ENCODE results near the gene CPT1B.
A peak's percentile ranks its signal among the peaks of the same experiment; 100 is the strongest.

The CPT1B gene

GRCh38 chr22:50545522-50546325 is 32.5 kb downstream of the CPT1B start, which contains the start of gene KLHDC7B:
Gene KLHDC7B, plus strand, starts transcription at chr22:50545899. Its CDS starts 345 bp downstream, at chr22:50546244.
- H3K9me3 ChIP-seq (replicated peaks in 1 of 2; ENCODE audit: control insufficient read depth in 2 of 2, insufficient read depth in 1 of 2, low read depth in 1 of 2, low read length in 2 of 2): no peaks in the 10 kb centered on the region
- H2AK5ac ChIP-seq (ENCODE audit: low read depth, low read length): peak within 1 kb of the TSS; percentile 94
- peak within 1 kb of the TSS; percentile 84 for H2BK12ac ChIP-seq (ENCODE audit: low read length)
- no peak within 1 kb of the TSS for H2AFZ ChIP-seq (ENCODE audit: low read length)
- H3K27me3 ChIP-seq (ENCODE audit: control insufficient read depth in 3 of 3, insufficient read depth in 3 of 3, low read depth in 1 of 3, low read length in 3 of 3): peaks cover 0 to 26% (median 13%) of the 10 kb centered on the region in 3 experiments
- no CpG with 5 or more reads among the region's 10 CpGs for WGBS, 2 donors (ENCODE audit: extremely low coverage in 2 of 2, insufficient read length in 2 of 2, insufficient replicate concordance in 1 of 2)
- H3K9ac ChIP-seq (ENCODE audit: low read depth, low read length, poor library complexity): no peak within 1 kb of the TSS
- no peaks in the 10 kb centered on the region for H3K36me3 ChIP-seq (replicated peaks in 1 of 2; ENCODE audit: control insufficient read depth in 2 of 2, insufficient read depth in 2 of 2, low read length in 2 of 2)
- no peak within 1 kb of the TSS for H4K8ac ChIP-seq (ENCODE audit: low read depth, low read length)
- DNase-seq (ENCODE audit: low spot score): no peak
- no peaks in the 10 kb centered on the region for H3K79me1 ChIP-seq (ENCODE audit: low read depth, low read length)
- H3K23ac ChIP-seq (ENCODE audit: low read depth, low read length, poor library complexity): peak within 1 kb of the TSS; percentile 65
- no peak within 1 kb of the TSS for H2BK120ac ChIP-seq (ENCODE audit: low read depth, low read length)
- peak within 1 kb of the TSS; percentile 37 for H3K4ac ChIP-seq (ENCODE audit: low read length)
- peak within 1 kb of the TSS; percentile 49 for H2BK15ac ChIP-seq (ENCODE audit: low read length)
- no peaks in the 10 kb centered on the region for H3K4me1 ChIP-seq (ENCODE audit: control insufficient read depth in 2 of 2, insufficient read depth in 1 of 2, low read depth in 1 of 2, low read length in 2 of 2)
- no peak within 1 kb of the TSS for H3K4me3 ChIP-seq (ENCODE audit: low read length in 2 of 2)
- H3K18ac ChIP-seq (ENCODE audit: low read length): peak within 1 kb of the TSS; percentile 28
- peak within 1 kb of the TSS; percentile 24 for H2BK5ac ChIP-seq (ENCODE audit: low read length)
- no peak within 1 kb of the TSS for H3K4me2 ChIP-seq (ENCODE audit: insufficient read depth, low read length, poor library complexity, severe bottlenecking)
- no peak within 1 kb of the TSS for H3K27ac ChIP-seq (replicated peaks; ENCODE audit: low read length)
- peak within 1 kb of the TSS; percentile 82 for H3K14ac ChIP-seq (ENCODE audit: low read length)
- H4K91ac ChIP-seq (ENCODE audit: low read depth, low read length, poor library complexity): peak within 1 kb of the TSS; percentile 43

- DNase-seq (ENCODE audit: low spot score): no peak
- Histone ChIP-seq H3K18ac (ENCODE audit: low read length) (no peak overlapping the region), H4K8ac (ENCODE audit: low read depth, low read length) (no peak overlapping the region), H2AK5ac (ENCODE audit: low read depth, low read length) (no peak overlapping the region), H3K4me1 (ENCODE audit: control insufficient read depth in 2 of 2, insufficient read depth in 1 of 2, low read depth in 1 of 2, low read length in 2 of 2) (no peaks in the 10 kb centered on the region), H2AFZ (ENCODE audit: low read length) (peak overlapping the region; percentile 76), H3K4ac (ENCODE audit: low read length) (no peak overlapping the region), H3K4me2 (ENCODE audit: insufficient read depth, low read length, poor library complexity, severe bottlenecking) (no peak overlapping the region), H3K27me3 (ENCODE audit: control insufficient read depth in 3 of 3, insufficient read depth in 3 of 3, low read depth in 1 of 3, low read length in 3 of 3) (peaks cover 0 to 19% (median 13%) of the 10 kb centered on the region in 3 experiments), H3K36me3 (replicated peaks in 1 of 2; ENCODE audit: control insufficient read depth in 2 of 2, insufficient read depth in 2 of 2, low read length in 2 of 2) (no peaks in the 10 kb centered on the region), H3K9me3 (replicated peaks in 1 of 2; ENCODE audit: control insufficient read depth in 2 of 2, insufficient read depth in 1 of 2, low read depth in 1 of 2, low read length in 2 of 2) (no peaks in the 10 kb centered on the region), H3K9ac (ENCODE audit: low read depth, low read length, poor library complexity) (no peak overlapping the region), H3K79me1 (ENCODE audit: low read depth, low read length) (no peaks in the 10 kb centered on the region), H3K4me3 (ENCODE audit: low read length in 2 of 2) (no peak overlapping the region), H4K91ac (ENCODE audit: low read depth, low read length, poor library complexity) (no peak overlapping the region), H2BK12ac (ENCODE audit: low read length) (no peak overlapping the region), H3K14ac (ENCODE audit: low read length) (no peak overlapping the region), H3K27ac (replicated peaks; ENCODE audit: low read length) (no peak overlapping the region), H2BK5ac (ENCODE audit: low read length) (no peak overlapping the region), H3K23ac (ENCODE audit: low read depth, low read length, poor library complexity) (no peak overlapping the region), H2BK120ac (ENCODE audit: low read depth, low read length) (no peak overlapping the region), H2BK15ac (ENCODE audit: low read length) (no peak overlapping the region)
- no CpG with 5 or more reads among the region's 5 CpGs for WGBS, 2 donors (ENCODE audit: extremely low coverage in 2 of 2, insufficient read length in 2 of 2, insufficient replicate concordance in 1 of 2)
Measured at GRCh38 chr22:50544746-50545253, 33.4 kb downstream of the CPT1B start.

GRCh38 chr22:50544078-50544745 is 34.0 kb downstream of the CPT1B start:
- no peak overlapping the region for H2BK120ac ChIP-seq (ENCODE audit: low read depth, low read length)
- no peak overlapping the region for H3K4ac ChIP-seq (ENCODE audit: low read length)
- no peak overlapping the region for H2AK5ac ChIP-seq (ENCODE audit: low read depth, low read length)
- no peak overlapping the region for H2BK5ac ChIP-seq (ENCODE audit: low read length)
- H3K14ac ChIP-seq (ENCODE audit: low read length): no peak overlapping the region
- H3K9me3 ChIP-seq (replicated peaks in 1 of 2; ENCODE audit: control insufficient read depth in 2 of 2, insufficient read depth in 1 of 2, low read depth in 1 of 2, low read length in 2 of 2): no peaks in the 10 kb centered on the region
- peak overlapping the region; percentile 31 for H3K23ac ChIP-seq (ENCODE audit: low read depth, low read length, poor library complexity)
- peak overlapping the region; percentile 17 for H4K8ac ChIP-seq (ENCODE audit: low read depth, low read length)
- DNase-seq (ENCODE audit: low spot score): peak; percentile 69
- no peak overlapping the region for H2BK12ac ChIP-seq (ENCODE audit: low read length)
- no peak overlapping the region for H3K9ac ChIP-seq (ENCODE audit: low read depth, low read length, poor library complexity)
- peak overlapping the region; percentile 76 for H2AFZ ChIP-seq (ENCODE audit: low read length)
- H3K27me3 ChIP-seq (ENCODE audit: control insufficient read depth in 3 of 3, insufficient read depth in 3 of 3, low read depth in 1 of 3, low read length in 3 of 3): peaks cover 0 to 19% (median 13%) of the 10 kb centered on the region in 3 experiments
- no peaks in the 10 kb centered on the region for H3K4me1 ChIP-seq (ENCODE audit: control insufficient read depth in 2 of 2, insufficient read depth in 1 of 2, low read depth in 1 of 2, low read length in 2 of 2)
- peak overlapping the region; percentile 40 for H3K4me2 ChIP-seq (ENCODE audit: insufficient read depth, low read length, poor library complexity, severe bottlenecking)
- no peaks in the 10 kb centered on the region for H3K79me1 ChIP-seq (ENCODE audit: low read depth, low read length)
- H2BK15ac ChIP-seq (ENCODE audit: low read length): no peak overlapping the region
- H3K27ac ChIP-seq (replicated peaks; ENCODE audit: low read length): no peak overlapping the region
- no peak overlapping the region for H4K91ac ChIP-seq (ENCODE audit: low read depth, low read length, poor library complexity)
- H3K4me3 ChIP-seq (ENCODE audit: low read length in 2 of 2): peak overlapping the region in 1 of 2 donors; percentile 51
- H3K18ac ChIP-seq (ENCODE audit: low read length): peak overlapping the region; percentile 48
- no peaks in the 10 kb centered on the region for H3K36me3 ChIP-seq (replicated peaks in 1 of 2; ENCODE audit: control insufficient read depth in 2 of 2, insufficient read depth in 2 of 2, low read length in 2 of 2)
- no CpG with 5 or more reads among the region's 52 CpGs for WGBS, 2 donors (ENCODE audit: extremely low coverage in 2 of 2, insufficient read length in 2 of 2, insufficient replicate concordance in 1 of 2)

- H3K27me3 ChIP-seq (ENCODE audit: control insufficient read depth in 3 of 3, insufficient read depth in 3 of 3, low read depth in 1 of 3, low read length in 3 of 3): peaks cover 0 to 19% (median 13%) of the 10 kb centered on the region in 3 experiments
- no peak for DNase-seq (ENCODE audit: low spot score)
- no peak overlapping the region for H3K4ac ChIP-seq (ENCODE audit: low read length)
- no peak overlapping the region for H3K27ac ChIP-seq (replicated peaks; ENCODE audit: low read length)
- H2BK120ac ChIP-seq (ENCODE audit: low read depth, low read length): no peak overlapping the region
- H2BK5ac ChIP-seq (ENCODE audit: low read length): no peak overlapping the region
- H3K18ac ChIP-seq (ENCODE audit: low read length): no peak overlapping the region
- no peaks in the 10 kb centered on the region for H3K4me1 ChIP-seq (ENCODE audit: control insufficient read depth in 2 of 2, insufficient read depth in 1 of 2, low read depth in 1 of 2, low read length in 2 of 2)
- no CpG with 5 or more reads among the region's 19 CpGs for WGBS, 2 donors (ENCODE audit: extremely low coverage in 2 of 2, insufficient read length in 2 of 2, insufficient replicate concordance in 1 of 2)
- H2AFZ ChIP-seq (ENCODE audit: low read length): no peak overlapping the region
- no peak overlapping the region for H3K4me3 ChIP-seq (ENCODE audit: low read length in 2 of 2)
- H2BK15ac ChIP-seq (ENCODE audit: low read length): no peak overlapping the region
- H3K79me1 ChIP-seq (ENCODE audit: low read depth, low read length): no peaks in the 10 kb centered on the region
- no peaks in the 10 kb centered on the region for H3K9me3 ChIP-seq (replicated peaks in 1 of 2; ENCODE audit: control insufficient read depth in 2 of 2, insufficient read depth in 1 of 2, low read depth in 1 of 2, low read length in 2 of 2)
- H3K36me3 ChIP-seq (replicated peaks in 1 of 2; ENCODE audit: control insufficient read depth in 2 of 2, insufficient read depth in 2 of 2, low read length in 2 of 2): no peaks in the 10 kb centered on the region
- H2AK5ac ChIP-seq (ENCODE audit: low read depth, low read length): no peak overlapping the region
- peak overlapping the region; percentile 47 for H3K9ac ChIP-seq (ENCODE audit: low read depth, low read length, poor library complexity)
- no peak overlapping the region for H4K8ac ChIP-seq (ENCODE audit: low read depth, low read length)
- no peak overlapping the region for H4K91ac ChIP-seq (ENCODE audit: low read depth, low read length, poor library complexity)
- H3K4me2 ChIP-seq (ENCODE audit: insufficient read depth, low read length, poor library complexity, severe bottlenecking): no peak overlapping the region
- H3K14ac ChIP-seq (ENCODE audit: low read length): no peak overlapping the region
- H3K23ac ChIP-seq (ENCODE audit: low read depth, low read length, poor library complexity): no peak overlapping the region
- no peak overlapping the region for H2BK12ac ChIP-seq (ENCODE audit: low read length)
Measured at GRCh38 chr22:50542416-50542927, 35.8 kb downstream of the CPT1B start.
